Measurements from ENCODE around the gene SPI1.
A peak's percentile ranks its signal among the peaks of the same experiment; 100 is the strongest.

Gene SPI1

GRCh38 chr11:47378010-47378835 lies at the start of gene SPI1:
SPI1 (minus strand) TSS chr11:47378547; CDS start chr11:47378353, 194 bp downstream.
- DNase-seq (ENCODE audit: low read depth, low spot score) = no peak

- DNase-seq (ENCODE audit: low read depth, low spot score) = peak; percentile 89
These were observed 48.0 kb upstream of the SPI1 start, which contains the start of gene PSMC3 for GRCh38 chr11:47426062-47426956. PSMC3 (minus strand) TSS chr11:47426439; CDS start chr11:47426279, 160 bp downstream.

DNA sequence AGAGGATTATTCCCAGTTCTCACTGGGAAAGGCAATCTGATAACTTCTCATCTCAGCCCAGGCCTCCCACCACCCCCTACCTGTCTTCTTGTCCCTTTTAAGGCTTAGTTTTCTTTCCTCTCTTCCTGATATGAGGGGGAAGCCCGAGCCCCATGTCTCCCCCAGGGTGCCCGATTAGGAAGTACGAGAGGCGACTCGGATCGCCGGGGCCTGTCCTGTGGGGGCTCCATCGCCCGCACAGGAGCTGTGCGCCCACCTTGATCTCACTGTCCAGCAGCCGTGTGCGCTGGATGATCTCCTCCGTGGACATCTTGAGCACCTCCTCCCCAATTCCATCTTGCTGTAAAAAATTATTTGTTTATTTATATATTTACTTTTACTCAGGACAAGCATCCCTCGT lies 47.3 kb upstream of the SPI1 start:
- no peak for DNase-seq (ENCODE audit: low read depth, low spot score)

DNA sequence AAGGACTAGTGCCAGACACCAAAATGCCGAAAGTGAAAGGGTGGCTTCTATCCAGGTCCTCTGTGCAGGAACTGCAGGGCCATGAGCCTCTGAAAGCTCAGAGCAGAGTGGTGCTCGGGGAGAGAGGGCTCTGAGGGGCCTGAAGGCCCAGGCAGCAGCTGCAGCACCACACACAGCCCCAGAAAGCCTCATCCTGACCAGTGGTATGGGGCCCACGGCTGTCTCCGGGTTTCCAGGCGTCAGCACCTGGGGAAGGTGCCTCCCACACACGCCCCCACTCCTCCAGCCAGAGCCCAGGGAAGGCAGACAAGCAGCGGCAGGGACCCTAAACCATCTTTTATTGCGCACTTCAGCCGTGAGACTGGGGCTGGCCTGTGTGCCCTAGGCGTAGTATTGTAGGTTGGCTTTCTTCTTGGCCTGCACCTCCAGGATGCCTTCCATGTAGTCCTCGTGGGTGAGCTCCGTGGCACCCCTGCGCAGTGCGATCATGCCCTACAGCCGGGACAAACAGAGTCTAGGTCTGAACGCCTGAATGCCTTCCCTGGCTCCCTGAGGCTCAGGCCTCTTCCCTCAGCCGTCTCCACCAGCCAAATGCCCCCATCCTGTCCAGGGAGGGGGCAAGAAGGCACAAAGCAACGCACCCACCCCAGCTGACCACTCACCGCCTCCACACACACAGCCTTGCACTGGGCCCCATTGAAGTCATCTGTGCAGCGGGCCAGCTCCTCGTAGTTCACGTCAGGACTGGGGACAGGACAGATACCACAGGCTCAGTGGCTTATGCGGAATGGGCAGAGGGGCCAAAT lies 40.3 kb upstream of the SPI1 start:
- DNase-seq (ENCODE audit: low read depth, low spot score) = no peak

DNA sequence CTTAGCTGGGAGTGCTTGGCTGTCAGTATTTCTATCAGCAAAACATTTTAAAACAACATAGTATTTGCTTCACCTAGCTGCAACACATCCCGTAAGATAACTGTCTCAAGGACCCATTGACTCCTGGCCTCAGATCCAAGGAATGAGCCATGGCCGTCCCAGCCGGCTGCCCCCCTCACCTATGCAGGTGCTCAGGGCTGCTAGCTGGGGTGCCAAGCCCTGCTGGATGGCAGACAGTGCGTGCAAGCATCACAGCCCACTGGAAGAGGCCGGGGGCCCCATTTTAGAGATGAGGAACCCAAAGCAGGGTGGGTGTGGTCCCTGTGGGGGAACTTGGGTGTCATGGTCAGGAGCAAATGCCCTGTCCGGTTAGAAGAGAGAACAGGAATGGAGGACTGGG lies 39.4 kb upstream of the SPI1 start:
- no peak for DNase-seq (ENCODE audit: low read depth, low spot score)

DNA sequence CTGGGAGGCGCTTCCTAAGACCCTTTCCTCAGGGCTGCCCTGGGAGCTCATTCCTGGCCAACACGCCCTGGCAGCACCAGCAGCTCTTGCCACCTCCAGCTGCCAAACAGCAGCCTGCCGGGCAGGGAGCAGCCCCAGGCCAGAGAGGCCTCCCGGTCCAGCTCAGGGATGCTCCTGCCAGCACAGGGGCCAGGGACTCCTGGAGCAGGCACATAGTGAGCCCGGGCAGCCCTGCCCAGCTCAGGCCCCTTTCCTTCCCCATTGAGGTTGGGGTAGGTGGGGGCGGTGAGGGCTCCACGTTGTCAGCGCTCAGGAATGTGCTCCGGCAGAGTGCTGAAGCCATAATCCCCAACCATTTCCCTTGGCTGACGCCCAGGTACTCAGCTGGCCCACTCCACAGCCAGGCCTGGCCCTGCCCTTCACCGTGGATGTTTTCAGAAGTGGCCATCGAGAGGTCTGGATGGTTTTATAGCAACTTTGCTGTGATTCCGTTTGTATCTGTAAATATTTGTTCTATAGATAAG lies 37.7 kb upstream of the SPI1 start:
- DNase-seq (ENCODE audit: low read depth, low spot score) = peak; percentile 56

DNA sequence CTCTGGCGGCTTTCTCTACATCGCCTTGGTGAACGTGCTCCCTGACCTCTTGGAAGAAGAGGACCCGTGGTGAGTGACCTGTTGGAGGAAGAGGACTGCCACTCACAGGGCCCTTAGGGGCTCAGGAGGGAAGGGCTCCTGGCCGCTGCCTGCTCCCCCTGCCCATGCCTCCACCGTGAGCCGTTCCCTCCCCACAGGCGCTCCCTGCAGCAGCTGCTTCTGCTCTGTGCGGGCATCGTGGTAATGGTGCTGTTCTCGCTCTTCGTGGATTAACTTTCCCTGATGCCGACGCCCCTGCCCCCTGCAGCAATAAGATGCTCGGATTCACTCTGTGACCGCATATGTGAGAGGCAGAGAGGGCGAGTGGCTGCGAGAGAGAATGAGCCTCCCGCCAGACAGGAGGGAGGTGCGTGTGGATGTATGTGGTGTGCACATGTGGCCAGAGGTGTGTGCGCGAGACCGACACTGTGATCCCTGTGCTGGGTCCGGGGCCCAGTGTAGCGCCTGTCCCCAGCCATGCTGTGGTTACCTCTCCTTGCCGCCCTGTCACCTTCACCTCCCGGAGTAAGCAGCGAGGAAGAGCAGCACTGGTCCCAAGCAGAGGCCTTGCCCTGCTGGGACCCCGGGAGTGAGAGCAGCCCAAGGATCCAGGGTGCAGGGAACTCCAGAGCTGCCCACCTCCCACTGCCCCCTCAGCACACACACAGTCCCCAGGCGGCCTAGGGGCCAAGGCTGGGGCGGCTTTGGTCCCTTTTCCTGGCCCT lies 36.9 kb upstream of the SPI1 start:
- no peak for DNase-seq (ENCODE audit: low read depth, low spot score)

- no peak for DNase-seq (ENCODE audit: low read depth, low spot score)
These were observed 36.3 kb upstream of the SPI1 start for GRCh38 chr11:47414685-47415070.

DNA sequence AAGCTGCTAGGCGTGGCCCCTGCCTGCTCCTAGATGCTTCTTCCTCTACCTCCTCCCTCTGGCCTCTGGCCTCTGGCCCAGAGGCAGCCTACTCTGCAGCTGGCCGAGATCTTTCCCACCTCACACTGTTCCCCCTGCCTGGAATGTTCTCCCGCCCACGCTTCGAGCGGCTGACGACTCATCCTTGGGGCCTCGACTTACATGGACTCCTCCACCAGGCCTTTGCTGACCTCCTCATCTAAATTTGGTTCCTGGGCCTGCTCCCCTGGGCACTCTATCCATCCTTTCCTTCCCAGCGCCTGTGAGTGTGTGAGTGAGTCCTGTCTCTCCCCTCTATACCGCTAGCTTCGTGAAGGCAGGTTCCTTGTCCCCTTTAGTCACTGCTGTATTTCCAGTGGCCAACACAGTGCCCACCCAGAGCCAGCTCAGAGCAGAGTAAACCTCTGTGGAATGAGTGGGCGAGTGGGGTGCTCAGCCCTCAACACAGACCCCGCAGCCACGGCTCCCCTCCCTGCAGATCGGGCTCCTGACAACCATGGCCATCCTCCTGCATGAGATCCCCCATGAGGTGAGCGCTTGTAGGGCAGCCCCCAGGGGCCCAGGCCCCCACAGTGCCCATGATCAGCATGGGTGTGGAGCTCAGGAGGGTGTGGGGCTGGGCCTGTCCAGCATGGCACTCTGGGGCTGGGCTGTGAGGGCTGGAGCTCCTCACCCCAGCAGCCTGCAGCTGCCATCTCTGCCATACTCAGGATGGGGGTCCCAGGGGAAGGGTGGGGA lies 35.7 kb upstream of the SPI1 start:
- DNase-seq (ENCODE audit: low read depth, low spot score) = no peak

DNA sequence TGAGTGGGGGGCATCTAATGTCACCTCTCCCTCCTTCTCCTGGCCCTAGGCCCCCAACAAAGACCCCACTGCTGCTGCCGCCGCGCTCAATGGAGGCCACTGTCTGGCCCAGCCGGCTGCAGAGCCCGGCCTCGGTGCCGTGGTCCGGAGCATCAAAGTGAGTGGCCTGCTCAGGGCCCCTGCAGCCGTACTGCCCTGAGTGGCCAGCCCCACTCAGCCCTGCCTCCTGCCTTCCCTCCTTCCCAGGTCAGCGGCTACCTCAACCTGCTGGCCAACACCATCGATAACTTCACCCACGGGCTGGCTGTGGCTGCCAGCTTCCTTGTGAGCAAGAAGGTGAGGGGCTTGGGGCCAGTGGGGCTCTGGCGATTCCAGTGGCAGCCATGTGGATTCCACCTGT lies 35.0 kb upstream of the SPI1 start:
- DNase-seq (ENCODE audit: low read depth, low spot score) = no peak

DNA sequence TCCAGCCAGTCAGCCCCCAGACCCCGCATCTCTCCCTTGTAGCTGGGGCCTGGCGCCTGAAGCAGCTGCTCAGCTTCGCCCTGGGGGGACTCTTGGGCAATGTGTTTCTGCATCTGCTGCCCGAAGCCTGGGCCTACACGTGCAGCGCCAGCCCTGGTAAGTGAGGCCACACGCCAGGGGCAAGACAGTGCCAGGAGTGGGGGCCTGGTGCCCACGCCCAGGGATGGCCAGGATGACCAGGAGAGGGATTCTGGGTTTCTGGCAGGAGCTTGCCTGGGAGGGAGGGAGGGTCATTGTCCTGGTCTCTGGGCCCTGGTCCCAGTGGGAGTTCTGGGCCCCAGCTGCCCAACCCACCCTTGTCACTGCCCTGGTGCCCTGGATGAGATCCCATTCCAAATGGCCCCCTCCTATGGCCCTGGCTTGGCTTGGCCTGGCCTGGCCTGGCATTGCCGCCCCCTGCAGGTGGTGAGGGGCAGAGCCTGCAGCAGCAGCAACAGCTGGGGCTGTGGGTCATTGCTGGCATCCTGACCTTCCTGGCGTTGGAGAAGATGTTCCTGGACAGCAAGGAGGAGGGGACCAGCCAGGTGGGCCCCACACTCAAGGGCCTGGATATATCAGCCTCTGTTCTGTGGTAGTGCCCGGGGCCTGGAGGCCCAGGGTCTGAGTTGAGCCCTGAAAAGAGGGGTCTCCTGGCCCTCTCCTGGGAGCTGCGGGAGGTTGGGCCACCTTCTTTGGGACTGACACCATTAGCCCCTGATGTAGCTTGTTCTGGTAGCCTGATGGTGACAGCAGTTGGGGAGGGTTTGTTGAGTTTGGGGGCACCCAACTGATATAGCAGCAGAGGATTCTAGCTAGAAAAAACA lies 33.8 kb upstream of the SPI1 start:
- DNase-seq (ENCODE audit: low read depth, low spot score) = no peak

DNA sequence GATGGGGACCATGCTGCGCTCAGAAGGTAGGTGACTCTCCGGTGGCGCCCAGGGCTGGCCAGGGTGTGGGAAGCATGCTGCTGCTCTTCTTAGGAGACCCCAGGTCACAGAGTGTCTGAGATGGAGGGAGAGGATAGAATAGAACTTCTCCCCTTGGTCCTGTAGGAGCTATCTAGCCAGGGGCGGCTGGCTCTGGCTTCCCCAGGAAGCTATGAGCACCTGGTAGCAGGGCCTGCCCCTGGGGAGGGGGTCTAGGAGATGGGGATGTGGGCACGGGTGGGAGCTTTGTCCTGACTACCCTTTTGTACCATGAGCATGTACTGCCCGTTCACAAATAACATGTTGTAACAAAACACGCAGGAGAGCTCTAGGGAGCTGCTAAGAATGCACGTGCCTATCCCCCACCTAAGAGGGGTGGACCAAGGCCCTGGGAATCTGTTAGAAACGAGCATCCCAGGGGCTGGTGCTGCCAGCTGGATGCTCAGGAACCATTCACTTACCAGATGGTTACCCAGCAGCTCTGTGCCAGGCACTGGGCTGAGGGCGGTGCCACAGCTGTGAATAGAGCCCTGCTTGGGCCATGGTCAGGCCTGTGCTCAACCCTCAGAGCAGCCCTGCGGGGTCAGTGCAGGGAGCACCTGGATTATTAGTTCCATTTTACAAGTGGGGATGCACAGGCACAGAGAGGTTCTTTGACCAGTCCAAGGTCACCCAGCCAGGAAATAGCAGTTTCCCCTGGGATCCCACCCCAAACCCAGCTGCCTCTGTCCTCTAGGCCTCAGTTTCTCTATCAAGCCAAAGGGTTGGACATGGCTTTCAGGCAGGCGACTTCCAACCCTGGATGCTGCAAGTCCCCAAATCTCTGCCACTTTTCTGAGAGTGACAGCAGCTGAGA lies 32.3 kb upstream of the SPI1 start:
- DNase-seq (ENCODE audit: low read depth, low spot score) = no peak

GRCh38 chr11:47409440-47410369 lies 31.4 kb upstream of the SPI1 start:
- DNase-seq (ENCODE audit: low read depth, low spot score) = no peak

DNA sequence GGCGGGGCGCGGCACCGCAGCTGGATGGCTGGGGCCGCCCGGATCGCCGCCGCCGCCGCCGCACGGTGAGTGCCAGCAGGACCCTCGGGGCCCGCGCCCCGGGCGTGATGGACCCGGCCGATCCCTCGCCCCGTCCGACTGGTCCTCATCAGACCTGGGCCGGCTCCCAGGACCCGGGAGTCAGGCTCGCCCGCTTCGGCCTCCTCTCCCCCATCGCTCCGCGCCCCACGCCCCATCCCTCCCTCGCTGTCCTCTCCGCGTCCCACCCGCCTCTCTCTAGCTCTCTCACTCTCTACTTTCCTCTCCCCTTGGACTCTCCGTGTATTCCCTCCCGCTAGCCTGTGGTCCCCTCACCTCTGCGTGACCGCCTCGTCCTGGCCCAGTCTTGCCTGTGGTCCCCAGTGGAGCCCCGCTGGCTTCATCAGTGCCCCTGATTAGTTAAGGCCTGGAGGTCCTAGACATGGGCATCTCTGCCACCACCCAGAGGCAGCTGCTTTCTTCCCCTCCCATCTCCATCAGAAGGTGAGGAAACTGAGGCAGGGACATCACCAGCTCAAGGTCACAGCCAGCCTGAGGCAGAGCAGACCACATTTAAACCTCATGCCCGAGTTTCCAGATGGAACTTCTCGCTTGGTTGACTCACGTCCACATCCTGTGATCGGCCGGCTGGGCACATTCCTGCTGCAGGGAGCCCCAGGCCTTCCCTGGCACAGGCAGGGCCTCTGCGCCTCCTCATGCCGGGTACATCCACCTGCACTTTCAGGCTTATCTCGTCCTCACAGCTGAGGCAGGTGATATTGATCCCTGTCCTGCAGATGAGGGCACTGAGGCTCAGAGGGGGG lies 30.5 kb upstream of the SPI1 start:
- peak; percentile 40 for DNase-seq (ENCODE audit: low read depth, low spot score)

GRCh38 chr11:47407746-47408590 lies 29.6 kb upstream of the SPI1 start, which contains the start of gene SLC39A13:
SLC39A13 (plus strand) TSS chr11:47408590; CDS start chr11:47410095, 1,505 bp downstream.
- peak; percentile 90 for DNase-seq (ENCODE audit: low read depth, low spot score)
